K562 (cell line): Measurements from ENCODE around the gene RTL10. TPM values are rescaled to one million over a fixed set of nuclear protein-coding genes. Genes with fewer than 3 reads are reported as not detected.

ENCODE experiments used
- C11orf30 ChIP-seq: fragments of 450-650 bp; IDR thresholded peaks from 2 replicates; pipeline ENCODE4 v1.6.1; 2016; ENCODE audit warnings: low read depth, mild to moderate bottlenecking
- CC2D1A ChIP-seq: fragments of 450-650 bp; IDR thresholded peaks from 2 replicates; pipeline ENCODE4 v1.6.1; 2017; ENCODE audit warnings: mild to moderate bottlenecking
- CCAR2 ChIP-seq: fragments of 200-400 bp; formaldehyde crosslinking; IDR thresholded peaks from 2 replicates; pipeline ENCODE4 v1.6.1; 2017; ENCODE audit warnings: mild to moderate bottlenecking, low read depth, low read length
- CHD4 ChIP-seq: fragments of 200-600 bp; sonication (generic); IDR thresholded peaks from 3 replicates; pipeline ENCODE4 v1.6.1; 2012; ENCODE audit warnings: low read depth, mild to moderate bottlenecking, mixed read lengths, low read length, inconsistent platforms; ENCODE audit not compliant: insufficient read depth, insufficient replicate concordance, poor library complexity, severe bottlenecking
- E2F3 ChIP-seq: fragments of 250-450 bp; sonication (Bioruptor Pico); IDR thresholded peaks from 2 replicates; pipeline ENCODE4 v1.4.0; 2020; ENCODE audit warnings: mild to moderate bottlenecking
- MNT ChIP-seq, 2 experiments: fragments of 450-650 bp; conservative IDR thresholded peaks; 2 replicates each; pipeline ENCODE4 v1.6.1; 2017; ENCODE audit warnings: mild to moderate bottlenecking in 2 of 2, moderate library complexity in 2 of 2
- NFATC3 ChIP-seq: fragments of 450-650 bp; IDR thresholded peaks from 2 replicates; pipeline ENCODE4 v1.6.1; 2017; ENCODE audit warnings: mild to moderate bottlenecking
- SLC30A9 ChIP-seq: fragments of 250-450 bp; sonication (Bioruptor Pico); IDR thresholded peaks from 2 replicates; pipeline ENCODE4 v1.8.0; 2022; ENCODE audit warnings: mild to moderate bottlenecking, moderate library complexity
- ZFP36 ChIP-seq: fragments of 150-350 bp; IDR thresholded peaks from 2 replicates; pipeline ENCODE4 v1.6.1; 2018; ENCODE audit warnings: low read length, low read depth; ENCODE audit not compliant: partially characterized antibody
- ZNF318 ChIP-seq, 2 experiments: fragments of 450-650 bp; IDR thresholded peaks; 2 replicates each; pipeline ENCODE4 v1.6.1; 2016; ENCODE audit warnings: mild to moderate bottlenecking in 2 of 2, borderline replicate concordance in 1 of 2, low read depth in 1 of 2, moderate library complexity in 1 of 2
- ZNF408 ChIP-seq: fragments of 250-450 bp; sonication (Bioruptor Pico); IDR thresholded peaks from 2 replicates; pipeline ENCODE4 v1.4.0; 2020; ENCODE audit warnings: low read depth, mild to moderate bottlenecking, moderate library complexity
- ZNF583 ChIP-seq: fragments of 250-450 bp; sonication (Bioruptor Pico); IDR thresholded peaks from 2 replicates; pipeline ENCODE4 v1.4.0; 2020
- polyA plus RNA-seq, 8 experiments: library from polyadenylated mRNA; depleted of rRNA in 4 of 8; stranded (reverse) in 5 of 8; unstranded in 3 of 8; fragments of >200 nt; fragmentation: Nextera tagmentation in 2 of 8; fragmentation: Illumina TruSeq in 1 of 8; extraction: Ambion mirVana in 2 of 8; extraction: Trizol in 1 of 8; gene quantifications; 2 replicates each; pipeline versions ENCODE4 v1.2.1 to v1.2.3, GENCODE V29; 2011 to 2014; ENCODE audit warnings: inconsistent platforms in 1 of 8, missing spikeins in 1 of 8
- total RNA-seq, 7 experiments: library from RNA; depleted of rRNA in 6 of 7; stranded (reverse); fragments of >200 nt in 6 of 7; fragmentation: Illumina TruSeq in 2 of 7; extraction: Trizol in 2 of 7; gene quantifications; 2 replicates each; pipeline versions ENCODE4 v1.2.1 to v1.2.3, GENCODE V29; 2011 to 2021; ENCODE audit warnings: low replicate concordance in 1 of 7
- TF ChIP-seq, protein P1 (sequence below), 2 experiments: fragments of 250-450 bp in 1 of 2; fragments of 450-650 bp in 1 of 2; sonication (Bioruptor Pico) in 1 of 2; IDR thresholded peaks; 2 replicates each; pipeline versions ENCODE4 v1.6.1 to v1.8.0; 2016 to 2021; ENCODE audit warnings: mild to moderate bottlenecking in 2 of 2, moderate library complexity in 2 of 2, missing compliant biosample characterization in 1 of 2, missing genetic modification characterization in 1 of 2
- TF ChIP-seq, protein P2 (sequence below): fragments of 450-650 bp; formaldehyde crosslinking; IDR thresholded peaks from 2 replicates; pipeline ENCODE4 v1.4.0; 2020; ENCODE audit warnings: mild to moderate bottlenecking, moderate library complexity

The RTL10 gene
- total and polyA plus RNA-seq, 9 of the 15 experiments (the other 6 are each of a cell fraction or from before 2014, with no cell fraction given), result 19.8 to 75.5 (median 32.5) TPM

GRCh38 chr22:19855504-19856409, 1.1 kb upstream of the RTL10 start (continued):
- TF ChIP-seq E2F3 (CRISPR knock-in tag), result 0 out of 2 replicates have a peak, but pooled peaks have one; percentile 37
- no peak for TF ChIP-seq C11orf30
- no peak for TF ChIP-seq CCAR2
- TF ChIP-seq SLC30A9 (CRISPR knock-in tag), result no peak
- TF ChIP-seq, protein P1, sequence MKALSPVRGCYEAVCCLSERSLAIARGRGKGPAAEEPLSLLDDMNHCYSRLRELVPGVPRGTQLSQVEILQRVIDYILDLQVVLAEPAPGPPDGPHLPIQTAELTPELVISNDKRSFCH (CRISPR knock-in tag; IDR thresholded peaks at IDR 0.05), result no peak
- TF ChIP-seq, protein P1 (tag; IDR thresholded peaks at IDR 0.05), result no peak
- peak; percentile 57 for TF ChIP-seq ZNF583
- TF ChIP-seq, protein P2, sequence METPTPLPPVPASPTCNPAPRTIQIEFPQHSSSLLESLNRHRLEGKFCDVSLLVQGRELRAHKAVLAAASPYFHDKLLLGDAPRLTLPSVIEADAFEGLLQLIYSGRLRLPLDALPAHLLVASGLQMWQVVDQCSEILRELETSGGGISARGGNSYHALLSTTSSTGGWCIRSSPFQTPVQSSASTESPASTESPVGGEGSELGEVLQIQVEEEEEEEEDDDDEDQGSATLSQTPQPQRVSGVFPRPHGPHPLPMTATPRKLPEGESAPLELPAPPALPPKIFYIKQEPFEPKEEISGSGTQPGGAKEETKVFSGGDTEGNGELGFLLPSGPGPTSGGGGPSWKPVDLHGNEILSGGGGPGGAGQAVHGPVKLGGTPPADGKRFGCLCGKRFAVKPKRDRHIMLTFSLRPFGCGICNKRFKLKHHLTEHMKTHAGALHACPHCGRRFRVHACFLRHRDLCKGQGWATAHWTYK, result peak; percentile 94; the same call in 1 of the 2 replicates
- no peak for TF ChIP-seq MNT (conservative IDR thresholded peaks at IDR 0.05)
- TF ChIP-seq CHD4, result peak; percentile 88
- no peak for TF ChIP-seq ZFP36
- TF ChIP-seq CC2D1A, result no peak
- TF ChIP-seq ZNF318 (IDR thresholded peaks at IDR 0.05; ENCODE audit: borderline replicate concordance in 1 of 2, low read depth in 1 of 2), result no peak
- no peak for TF ChIP-seq ZNF408
- TF ChIP-seq NFATC3, result no peak
